A673 (cell line): ENCODE results near the gene TNFRSF12A. TPM values are rescaled to one million over a fixed set of nuclear protein-coding genes. Genes with fewer than 3 reads are reported as not detected.

Source experiments
- BruUV-seq: library from RNA; stranded (reverse); fragments of 400-500 nt; replicated peaks from 2 replicates; lab custom pipeline; 2021; lab: Mats Ljungman, UMichigan
- CTCF ChIA-PET: fragments of 300-600 bp; sonication (Branson Sonifier 250); formaldehyde crosslinking; loops from one replicate; lab custom pipeline; 2022; ENCODE audit warnings: antibody characterized with exemption; lab: Charles Lee
- POLR2A ChIA-PET: fragments of 300-600 bp; sonication (Branson Sonifier 250); formaldehyde crosslinking; loops from one replicate; lab custom pipeline; 2022; ENCODE audit warnings: antibody characterized with exemption; ENCODE audit not compliant: low non-redundant PET; lab: Charles Lee
- DNase-seq: peaks from one replicate; pipeline ENCODE4 v3.0.0-alpha.2; 2015; ENCODE audit warnings: low spot score
- H3K27ac ChIP-seq: fragments of 200-600 bp; sonication (generic); 2 replicates; pipeline ENCODE4 v1.5.1; 2016; ENCODE audit warnings: mixed run types, low read depth, mild to moderate bottlenecking, mixed read lengths, antibody characterized with exemption, low read length; ENCODE audit not compliant: poor library complexity, severe bottlenecking
- H3K27me3 ChIP-seq: fragments of 200-600 bp; sonication (generic); replicated peaks from 2 replicates; pipeline ENCODE4 v1.6.1; 2017; ENCODE audit warnings: mixed run types, low read depth, mild to moderate bottlenecking, mixed read lengths, antibody characterized with exemption, low read length; ENCODE audit not compliant: insufficient read depth, poor library complexity
- H3K36me3 ChIP-seq: fragments of 200-600 bp; sonication (generic); 2 replicates; pipeline ENCODE4 v1.6.1; 2016; ENCODE audit warnings: mixed run types, mild to moderate bottlenecking, mixed read lengths, antibody characterized with exemption, low read length; ENCODE audit not compliant: insufficient read depth, poor library complexity, severe bottlenecking
- H3K4me1 ChIP-seq: fragments of 200-600 bp; sonication (generic); 2 replicates; pipeline ENCODE4 v1.6.1; 2017; ENCODE audit warnings: mixed run types, mild to moderate bottlenecking, mixed read lengths, antibody characterized with exemption, low read length; ENCODE audit not compliant: insufficient read depth, poor library complexity, severe bottlenecking
- H3K4me3 ChIP-seq: fragments of 200-600 bp; sonication (generic); 2 replicates; pipeline ENCODE4 v1.5.1; 2016; ENCODE audit warnings: low read depth, mixed run types, mild to moderate bottlenecking, mixed read lengths, low read length; ENCODE audit not compliant: poor library complexity, severe bottlenecking
- H3K9me3 ChIP-seq: fragments of 200-600 bp; sonication (generic); 2 replicates; pipeline ENCODE4 v1.6.1; 2016; ENCODE audit warnings: mixed run types, low read depth, mild to moderate bottlenecking, mixed read lengths, antibody characterized with exemption, low read length; ENCODE audit not compliant: poor library complexity, severe bottlenecking
- CTCF ChIP-seq: fragments of 300-800, 200-600 bp; sonication (generic); conservative IDR thresholded peaks from 2 replicates; pipeline ENCODE4 v1.5.1; 2017; ENCODE audit warnings: low read depth, mild to moderate bottlenecking, antibody characterized with exemption, low read length, moderate library complexity, mixed read lengths
- EZH2 ChIP-seq: fragments of 200-600 bp; sonication (generic); IDR thresholded peaks from 2 replicates; pipeline ENCODE4 v1.6.1; 2017; ENCODE audit warnings: borderline replicate concordance, low read depth, mild to moderate bottlenecking, mixed read lengths, antibody characterized with exemption, low read length; ENCODE audit not compliant: poor library complexity, severe bottlenecking
- intact Hi-C: fragments of 100-400 bp; cut with micrococcal nuclease; formaldehyde crosslinking; loops from one replicate; pipeline ENCODE4 v1.10.0; 2022; ENCODE audit not compliant: unreplicated experiment
- total RNA-seq: library from RNA; stranded (reverse); gene quantifications from 2 replicates; pipeline ENCODE4 v1.2.3, GENCODE V29; 2021

The TNFRSF12A gene
- total RNA-seq, 1 experiment from 2014 or later, result 39.5 TPM

- intact Hi-C loops, result no loop called here
- Histone ChIP-seq H3K4me3 (no peak overlapping the region), H3K27me3 (no peaks in the 10 kb centered on the region), H3K4me1 (peaks cover 21% of the 10 kb centered on the region), H3K9me3 (no peaks in the 10 kb centered on the region), H3K36me3 (peaks cover 49% of the 10 kb centered on the region), H3K27ac (no peak overlapping the region)
- no TSS peak for BruUV-seq
- ChIA-PET CTCF (no interaction called here), POLR2A (no interaction called here)
- no peak for DNase-seq
- TF ChIP-seq EZH2 (no peak), CTCF (no peak)
These were observed 43.5 kb upstream of the TNFRSF12A start for GRCh38 chr16:2976673-2977072.

- CTCF ChIA-PET, result no interaction called here
- intact Hi-C loops, result no loop called here
- Histone ChIP-seq H3K9me3 (no peaks in the 10 kb centered on the region), H3K36me3 (peaks cover 42% of the 10 kb centered on the region), H3K27ac (no peak overlapping the region), H3K4me3 (no peak overlapping the region), H3K27me3 (no peaks in the 10 kb centered on the region), H3K4me1 (peaks cover 16% of the 10 kb centered on the region)
- TF ChIP-seq CTCF (no peak), EZH2 (no peak)
- BruUV-seq, result no TSS peak
- POLR2A ChIA-PET, result no interaction called here
- no peak for DNase-seq
These were observed 42.7 kb upstream of the TNFRSF12A start for GRCh38 chr16:2977440-2977839.

GRCh38 chr16:2979669-2980226 is 40.4 kb upstream of the TNFRSF12A start:
- intact Hi-C loops, result no loop called here
- Histone ChIP-seq H3K4me1 (peaks cover 10% of the 10 kb centered on the region), H3K27ac (peak overlapping the region; percentile 87), H3K36me3 (peaks cover 21% of the 10 kb centered on the region), H3K9me3 (no peaks in the 10 kb centered on the region), H3K27me3 (no peaks in the 10 kb centered on the region), H3K4me3 (peak overlapping the region; percentile 87)
- TF ChIP-seq EZH2 (no peak), CTCF (no peak)
- TSS peak; percentile 52 for BruUV-seq
- CTCF ChIA-PET, result no interaction called here
- DNase-seq, result no peak
- POLR2A ChIA-PET, result no interaction called here
